Hematopoietic multipotent progenitor cell treated with erythropoietin and hydrocortisone succinate and interleukin-3 and kit ligand, for 6 days (in vitro differentiated cells): ENCODE results near the gene CD70.
A peak's percentile ranks its signal among the peaks of the same experiment; 100 is the strongest.
"Not testable (repeated sequence)": the region's sequence is repeated elsewhere in the genome, so short reads cannot be mapped to it uniquely, and the experiment has no call there.

Experiments used
- DNase-seq: peaks from one replicate; pipeline ENCODE4 v3.0.0-alpha.2; 2015

CD70 gene

GRCh38 chr19:6597471-6598253 is 6.7 kb upstream of the CD70 start:
- not testable (repeated sequence) for DNase-seq

- DNase-seq = no peak
These were observed 5.7 kb upstream of the CD70 start for GRCh38 chr19:6596621-6597020.

GRCh38 chr19:6593651-6594416 is 2.9 kb upstream of the CD70 start:
- DNase-seq = no peak

- no peak for DNase-seq
These were observed 608 bp downstream of the CD70 start for GRCh38 chr19:6590258-6590826.

- DNase-seq = no peak
These were observed 1.2 kb downstream of the CD70 start for GRCh38 chr19:6589711-6590257.

GRCh38 chr19:6588508-6589345 is 2.2 kb downstream of the CD70 start:
- DNase-seq = peak; percentile 42

- DNase-seq = peak; percentile 34
These were observed 2.9 kb downstream of the CD70 start for GRCh38 chr19:6587998-6588507.

- peak; percentile 55 for DNase-seq
These were observed 3.7 kb downstream of the CD70 start for GRCh38 chr19:6587093-6587820.

- DNase-seq = no peak
These were observed 4.2 kb downstream of the CD70 start for GRCh38 chr19:6586726-6587092.

GRCh38 chr19:6586056-6586455 is 4.9 kb downstream of the CD70 start:
- DNase-seq = no peak

- not testable (repeated sequence) for DNase-seq
These were observed 8.2 kb downstream of the CD70 start for GRCh38 chr19:6582515-6583484.

- no peak for DNase-seq
These were observed 10.6 kb downstream of the CD70 start for GRCh38 chr19:6580313-6580712.

- DNase-seq = no peak
These were observed 11.3 kb downstream of the CD70 start for GRCh38 chr19:6579450-6580178.

- DNase-seq = peak; percentile 95
These were observed 13.3 kb downstream of the CD70 start for GRCh38 chr19:6577476-6578125.

GRCh38 chr19:6576869-6577475 is 14.0 kb downstream of the CD70 start:
- peak; percentile 88 for DNase-seq

GRCh38 chr19:6573350-6573749 is 17.6 kb downstream of the CD70 start:
- no peak for DNase-seq

- peak; percentile 44 for DNase-seq
These were observed 18.7 kb downstream of the CD70 start for GRCh38 chr19:6572217-6572616.

GRCh38 chr19:6571167-6571566 is 19.8 kb downstream of the CD70 start:
- no peak for DNase-seq

GRCh38 chr19:6570764-6571163 is 20.2 kb downstream of the CD70 start:
- no peak for DNase-seq
